GM10266 (cell line): ENCODE data around the gene SLC25A30.

Experiments used
- DNase-seq: peaks from one replicate; pipeline ENCODE4 v3.0.0; 2012; ENCODE audit errors: extremely low spot score
- CTCF ChIP-seq: IDR thresholded peaks from 2 replicates; pipeline ENCODE4 v1.5.1; 2012; ENCODE audit warnings: mild to moderate bottlenecking, low read depth; ENCODE audit not compliant: control insufficient read depth, insufficient read depth; ENCODE audit errors: missing control alignments

The SLC25A30 gene

GRCh38 chr13:45417790-45418534 lies at the start of gene SLC25A30:
Gene SLC25A30 (minus strand): TSS chr13:45418373. CDS start chr13:45411425, 6,948 bp downstream.
- TF ChIP-seq CTCF = no peak
- peak; percentile 85 for DNase-seq

DNA sequence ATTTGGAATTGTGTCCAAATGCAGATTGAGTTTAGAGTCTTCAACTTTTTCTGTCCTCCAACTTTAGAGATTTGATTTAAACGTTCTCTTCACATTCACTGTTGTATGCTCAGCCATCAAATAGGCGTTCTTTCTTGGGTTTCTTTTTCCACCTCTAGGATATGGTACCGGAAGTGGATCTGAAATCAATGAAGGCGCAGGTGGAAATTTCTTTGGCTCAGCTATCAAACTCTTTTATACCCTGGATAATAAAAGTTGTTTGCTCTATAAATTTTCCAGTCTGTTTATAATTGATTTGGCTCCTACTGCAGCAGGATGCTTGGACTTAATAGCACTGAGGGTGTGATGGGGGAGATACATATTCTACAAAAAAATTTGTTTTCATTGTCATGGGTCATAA lies 48.2 kb upstream of the SLC25A30 start:
- no peak for TF ChIP-seq CTCF
- DNase-seq = no peak

DNA sequence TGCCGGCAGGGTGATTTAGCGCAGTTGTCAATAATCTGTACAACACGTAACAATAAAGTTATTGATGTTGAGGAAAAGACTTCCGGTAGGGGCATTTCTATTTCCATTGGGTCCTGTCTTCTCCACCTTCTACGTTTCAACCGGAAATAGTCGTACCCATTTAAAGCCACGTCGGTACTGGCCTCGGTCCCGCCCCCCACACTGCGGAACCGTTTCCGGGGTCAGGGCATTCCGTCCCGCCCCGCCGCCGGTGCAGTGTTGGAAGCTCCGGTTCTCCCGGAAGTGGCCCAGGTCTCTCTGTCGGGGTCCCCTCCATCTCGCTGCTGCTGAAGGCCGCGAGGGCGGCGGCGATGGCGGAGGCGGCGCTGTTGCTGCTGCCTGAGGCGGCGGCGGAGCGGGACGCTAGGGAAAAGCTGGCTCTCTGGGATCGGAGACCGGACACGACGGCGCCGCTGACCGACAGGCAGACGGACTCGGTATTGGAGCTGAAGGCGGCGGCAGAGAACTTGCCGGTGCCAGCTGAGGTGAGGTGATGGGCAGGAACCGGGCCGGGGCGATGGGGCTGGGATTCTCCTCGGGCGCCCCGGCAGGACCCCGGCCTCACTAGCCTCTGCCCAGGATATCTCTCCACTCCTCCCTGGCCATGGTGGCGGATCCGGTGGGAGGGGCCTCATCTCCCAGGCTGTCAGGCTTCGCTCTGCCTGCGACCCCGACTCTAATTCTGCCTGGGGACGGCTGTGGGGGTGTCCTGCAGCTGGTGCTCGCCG lies 46.7 kb upstream of the SLC25A30 start, which contains the start of gene COG3:
Gene COG3 (plus strand): TSS at position 253 of the 767 bp plus-strand sequence. CDS start 98 bp downstream, at position 351.
- DNase-seq = peak; percentile 94
- peak; percentile 12 for TF ChIP-seq CTCF

DNA sequence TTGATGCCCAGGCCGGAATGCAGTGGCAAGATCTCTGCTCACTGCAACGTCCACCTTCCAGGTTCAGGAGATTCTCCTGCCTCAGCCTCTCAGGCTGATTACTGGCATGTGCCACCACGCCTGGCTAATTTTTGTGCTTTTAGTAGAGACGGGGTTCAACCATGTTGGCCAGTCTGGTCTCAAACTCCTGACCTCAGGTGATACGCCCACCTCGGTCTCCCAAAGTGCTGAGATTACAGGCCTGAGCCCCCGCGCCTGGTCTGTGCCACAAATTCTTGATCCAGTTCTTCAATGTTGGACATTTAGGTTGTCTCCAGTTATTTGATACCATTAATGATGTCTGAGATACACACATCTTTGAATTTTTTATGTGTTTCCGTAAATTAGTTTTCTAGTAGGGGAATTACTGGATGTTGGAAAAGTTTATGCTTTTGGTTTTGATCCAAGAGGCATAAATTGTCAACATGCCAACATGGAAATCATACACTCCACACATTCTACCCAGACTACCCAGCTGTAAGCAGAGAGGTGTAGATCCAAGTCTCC lies 46.0 kb upstream of the SLC25A30 start:
- DNase-seq = no peak
- TF ChIP-seq CTCF = no peak

DNA sequence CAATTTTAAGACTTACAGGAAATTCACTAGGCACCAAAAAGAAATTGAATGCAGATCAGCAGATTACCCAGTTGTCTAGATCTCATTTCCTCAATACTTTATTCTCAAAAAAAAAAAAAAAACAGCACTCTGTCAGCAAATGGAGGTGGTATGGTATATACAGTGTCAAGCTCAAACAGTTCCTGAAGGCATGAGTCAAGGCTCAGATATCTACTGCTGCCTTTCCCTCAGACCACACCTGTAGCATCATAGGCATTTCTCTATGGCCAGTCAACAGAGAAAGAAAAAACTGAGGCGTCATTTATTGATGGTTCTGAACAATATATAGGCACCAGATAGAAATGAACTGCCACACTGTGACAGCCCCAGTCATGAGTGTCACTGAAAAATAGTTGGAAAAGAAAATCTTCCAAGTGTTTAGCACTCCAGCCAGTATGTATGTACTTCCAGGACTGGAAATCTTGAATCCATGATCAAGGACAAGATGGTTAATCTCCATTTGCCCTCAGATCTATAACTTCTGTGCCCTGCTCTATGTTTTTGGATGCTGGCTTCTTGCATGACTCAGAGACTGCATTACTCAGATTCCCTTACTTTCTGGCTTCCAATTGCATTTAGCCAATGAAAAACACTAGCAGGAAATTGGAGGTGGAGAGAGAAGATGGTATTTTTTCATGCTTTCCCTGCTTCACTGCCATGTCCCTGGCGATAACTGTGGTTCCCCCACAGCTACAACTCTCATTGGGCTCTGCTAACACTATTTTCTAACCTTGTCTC lies 38.2 kb upstream of the SLC25A30 start:
- TF ChIP-seq CTCF = no peak
- no peak for DNase-seq

- no peak for DNase-seq
- TF ChIP-seq CTCF = no peak
Measured at GRCh38 chr13:45454204-45454603, 36.0 kb upstream of the SLC25A30 start.
